PC-3 (cell line): Measurements from ENCODE around the gene DNAJC6. TPM values are rescaled to one million over a fixed set of nuclear protein-coding genes. Genes with fewer than 3 reads are reported as not detected.
A peak's percentile ranks its signal among the peaks of the same experiment; 100 is the strongest.

Experiments used
- ATAC-seq: fragments of 200-7000 bp; cut with Tn5 transposase; 2 replicates; pipeline ENCODE4 v1.9.1; 2020; ENCODE audit warnings: mild to moderate bottlenecking, moderate library complexity
- BruUV-seq: library from RNA; stranded (reverse); fragments of 400-500 nt; replicated peaks from 2 replicates; lab custom pipeline; 2021; lab: Mats Ljungman, UMichigan
- CTCF ChIA-PET: fragments of 300-600 bp; sonication (Branson Sonifier 250); formaldehyde crosslinking; loops from one replicate; lab custom pipeline; 2022; ENCODE audit warnings: antibody characterized with exemption; lab: Charles Lee
- POLR2A ChIA-PET: fragments of 300-600 bp; sonication (Branson Sonifier 250); formaldehyde crosslinking; loops from one replicate; lab custom pipeline; 2022; ENCODE audit warnings: antibody characterized with exemption; ENCODE audit not compliant: unreplicated experiment; lab: Charles Lee
- DNase-seq: peaks from one replicate; pipeline ENCODE4 v3.0.0-alpha.2; 2015
- H2AFZ ChIP-seq: fragments of 300-600 bp; sonication (generic); 2 replicates; pipeline ENCODE4 v1.6.0; 2016; ENCODE audit warnings: antibody characterized with exemption, low read length
- H3F3A ChIP-seq: fragments of 300-600 bp; sonication (generic); one replicate; pipeline ENCODE4 v1.6.0; 2017; ENCODE audit warnings: antibody characterized with exemption, low read length, control low read depth, mild to moderate bottlenecking; ENCODE audit not compliant: unreplicated experiment
- H3K27ac ChIP-seq: fragments of 300-600 bp; sonication (generic); 2 replicates; pipeline ENCODE4 v1.5.1; 2016; ENCODE audit warnings: mild to moderate bottlenecking, low read length
- H3K27me3 ChIP-seq: fragments of 300-600 bp; sonication (generic); 2 replicates; pipeline ENCODE4 v1.6.1; 2016; ENCODE audit warnings: low read length, mixed read lengths
- H3K36me3 ChIP-seq: fragments of 300-600 bp; sonication (generic); 2 replicates; pipeline ENCODE4 v1.6.1; 2016; ENCODE audit warnings: low read depth, mixed run types, low read length, mixed read lengths
- H3K4me1 ChIP-seq: fragments of 300-600 bp; sonication (generic); 2 replicates; pipeline ENCODE4 v1.5.1; 2016; ENCODE audit warnings: low read length; ENCODE audit not compliant: insufficient read depth
- H3K4me2 ChIP-seq: fragments of 300-600 bp; sonication (generic); 2 replicates; pipeline ENCODE4 v1.6.0; 2016; ENCODE audit warnings: low read length
- H3K4me3 ChIP-seq: fragments of 300-600 bp; sonication (generic); 2 replicates; pipeline ENCODE4 v1.5.1; 2016; ENCODE audit warnings: mild to moderate bottlenecking, low read length, mixed read lengths
- H3K79me2 ChIP-seq: fragments of 300-600 bp; sonication (generic); 2 replicates; pipeline ENCODE4 v1.6.1; 2017; ENCODE audit warnings: low read length, mixed read lengths
- H3K9ac ChIP-seq: fragments of 300-600 bp; sonication (generic); 2 replicates; pipeline ENCODE4 v1.6.0; 2016; ENCODE audit warnings: mild to moderate bottlenecking, low read length
- H3K9me2 ChIP-seq: fragments of 300-600 bp; sonication (generic); replicated peaks from 2 replicates; pipeline ENCODE4 v1.6.1; 2016; ENCODE audit warnings: mixed run types, low read length, mixed read lengths
- H3K9me3 ChIP-seq: fragments of 300-600 bp; sonication (generic); 2 replicates; pipeline ENCODE4 v1.6.1; 2016; ENCODE audit warnings: low read length, mixed read lengths
- H4K20me1 ChIP-seq: fragments of 300-600 bp; sonication (generic); 2 replicates; pipeline ENCODE4 v1.6.1; 2016; ENCODE audit warnings: low read length, mixed read lengths
- CTCF ChIP-seq: fragments of 300-600 bp; sonication (generic); conservative IDR thresholded peaks from 2 replicates; pipeline ENCODE4 v1.5.1; 2017; ENCODE audit warnings: antibody characterized with exemption, low read depth, mild to moderate bottlenecking, low read length
- EZH2 ChIP-seq: fragments of 300-600 bp; sonication (generic); IDR thresholded peaks from one replicate; pipeline ENCODE4 v1.6.1; 2017; ENCODE audit warnings: antibody characterized with exemption, mild to moderate bottlenecking, low read length; ENCODE audit not compliant: unreplicated experiment
- EZH2phosphoT487 ChIP-seq: fragments of 300-600 bp; sonication (generic); IDR thresholded peaks from 2 replicates; pipeline ENCODE4 v1.6.1; 2018; ENCODE audit warnings: mild to moderate bottlenecking, antibody characterized with exemption, low read length, borderline replicate concordance
- intact Hi-C: fragments of 100-400 bp; cut with micrococcal nuclease; formaldehyde crosslinking; loops from 2 replicates; pipeline ENCODE4 v1.9.0; 2023
- total RNA-seq: library from RNA; depleted of rRNA; stranded (reverse); fragments of >200 nt; gene quantifications from 2 replicates; pipeline ENCODE4 v1.2.3, GENCODE V29; 2014

DNAJC6 gene
- total RNA-seq, 1 experiment from 2014 or later: 3.0 TPM

GRCh38 chr1:65360648-65361047 is 51.3 kb downstream of the DNAJC6 start:
- CTCF ChIA-PET: no interaction called here
- POLR2A ChIA-PET: no interaction called here
- DNase-seq (no peak), ATAC-seq (no peak)
- H3K9me3 ChIP-seq: no peaks in the 10 kb centered on the region
- no peaks in the 10 kb centered on the region for H3F3A ChIP-seq
- H3K27ac ChIP-seq: no peak overlapping the region
- 0 out of 2 replicates have a peak, but pooled peaks cover 5% of the 10 kb centered on the region for H3K4me1 ChIP-seq
- H3K79me2 ChIP-seq: no peaks in the 10 kb centered on the region
- no peak overlapping the region for H2AFZ ChIP-seq
- no peaks in the 10 kb centered on the region for H3K9me2 ChIP-seq
- H3K9ac ChIP-seq: no peak overlapping the region
- H3K4me3 ChIP-seq: no peak overlapping the region
- no peak overlapping the region for H3K4me2 ChIP-seq
- intact Hi-C loops: no loop called here
- BruUV-seq: no TSS peak
- no peaks in the 10 kb centered on the region for H3K36me3 ChIP-seq
- TF ChIP-seq CTCF (no peak), EZH2phosphoT487 (no peak), EZH2 (no peak)
- H3K27me3 ChIP-seq: no peaks in the 10 kb centered on the region
- H4K20me1 ChIP-seq: no peaks in the 10 kb centered on the region

- TF ChIP-seq CTCF (no peak), EZH2 (no peak), EZH2phosphoT487 (no peak)
- ATAC-seq: peak; percentile 35; the same call in 1 of the 2 replicates
- H3K27ac ChIP-seq: no peak overlapping the region
- no peaks in the 10 kb centered on the region for H3K36me3 ChIP-seq
- no peaks in the 10 kb centered on the region for H4K20me1 ChIP-seq
- CTCF ChIA-PET: no interaction called here
- H3K27me3 ChIP-seq: no peaks in the 10 kb centered on the region
- BruUV-seq: no TSS peak
- no peaks in the 10 kb centered on the region for H3K79me2 ChIP-seq
- no peaks in the 10 kb centered on the region for H3K9me3 ChIP-seq
- H3K9me2 ChIP-seq: no peaks in the 10 kb centered on the region
- H3K4me3 ChIP-seq: no peak overlapping the region
- intact Hi-C loops: no loop called here
- no peak overlapping the region for H2AFZ ChIP-seq
- no peak overlapping the region for H3K4me2 ChIP-seq
- no peak overlapping the region for H3K9ac ChIP-seq
- POLR2A ChIA-PET: no interaction called here
- 0 out of 2 replicates have a peak, but pooled peaks cover 5% of the 10 kb centered on the region for H3K4me1 ChIP-seq
- peak; percentile 69 for DNase-seq
- H3F3A ChIP-seq: no peaks in the 10 kb centered on the region
These were observed 53.2 kb downstream of the DNAJC6 start for GRCh38 chr1:65362545-65362944.

- no peak for ATAC-seq
- intact Hi-C loops: no loop called here
- no peaks in the 10 kb centered on the region for H3K27me3 ChIP-seq
- TF ChIP-seq EZH2phosphoT487 (no peak), EZH2 (no peak), CTCF (no peak)
- BruUV-seq: no TSS peak
- ChIA-PET POLR2A (no interaction called here), CTCF (no interaction called here)
- H3K9me2 ChIP-seq: no peaks in the 10 kb centered on the region
- no peak overlapping the region for H2AFZ ChIP-seq
- 0 out of 2 replicates have a peak, but pooled peaks cover 5% of the 10 kb centered on the region for H3K4me1 ChIP-seq
- no peak overlapping the region for H3K9ac ChIP-seq
- no peaks in the 10 kb centered on the region for H3F3A ChIP-seq
- no peak overlapping the region for H3K27ac ChIP-seq
- H3K79me2 ChIP-seq: no peaks in the 10 kb centered on the region
- no peaks in the 10 kb centered on the region for H3K9me3 ChIP-seq
- no peak for DNase-seq
- no peaks in the 10 kb centered on the region for H4K20me1 ChIP-seq
- H3K4me2 ChIP-seq: no peak overlapping the region
- no peaks in the 10 kb centered on the region for H3K36me3 ChIP-seq
- no peak overlapping the region for H3K4me3 ChIP-seq
These were observed 54.1 kb downstream of the DNAJC6 start for GRCh38 chr1:65363484-65363883.
